HL-60/S4 (cell line): ENCODE data around the gene CDNF.
"Not testable (repeated sequence)": the region's sequence is repeated elsewhere in the genome, so short reads cannot be mapped to it uniquely, and the experiment has no call there.

Experiments used
- in situ Hi-C: fragments of 300-500 bp; cut with MboI; formaldehyde crosslinking; loops from 2 replicates; pipeline ENCODE4 v1.14.3; 2022; ENCODE audit warnings: low sequenced_read_pairs

CDNF gene

DNA sequence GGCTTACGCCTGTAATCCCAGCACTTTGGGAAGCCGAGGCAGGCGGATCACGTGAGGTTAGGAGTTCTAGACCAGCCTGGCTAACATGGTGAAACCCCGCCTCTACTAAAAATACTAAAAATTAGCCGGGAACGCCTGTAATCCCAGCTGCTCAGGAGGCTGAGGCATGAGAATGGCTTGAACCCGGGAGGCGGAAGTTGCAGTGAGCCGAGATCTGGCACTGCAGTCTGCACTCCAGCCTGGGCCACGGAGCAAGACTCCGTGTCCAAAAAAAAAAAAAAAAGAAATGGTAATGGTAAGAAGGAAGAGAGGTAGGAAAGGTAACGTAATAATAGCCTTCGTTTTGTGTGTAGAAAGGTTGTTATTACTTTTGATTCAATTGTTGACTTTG lies 1.5 kb upstream of the CDNF start:
- in situ Hi-C loops = no loop called here

- in situ Hi-C loops = no loop called here
Measured at GRCh38 chr10:14838582-14839304, 906 bp upstream of the CDNF start.

- in situ Hi-C loops = no loop called here
Measured at GRCh38 chr10:14837003-14837756, 657 bp downstream of the CDNF start.

- in situ Hi-C loops = no loop called here
Measured at GRCh38 chr10:14836208-14836607, 1.6 kb downstream of the CDNF start.

DNA sequence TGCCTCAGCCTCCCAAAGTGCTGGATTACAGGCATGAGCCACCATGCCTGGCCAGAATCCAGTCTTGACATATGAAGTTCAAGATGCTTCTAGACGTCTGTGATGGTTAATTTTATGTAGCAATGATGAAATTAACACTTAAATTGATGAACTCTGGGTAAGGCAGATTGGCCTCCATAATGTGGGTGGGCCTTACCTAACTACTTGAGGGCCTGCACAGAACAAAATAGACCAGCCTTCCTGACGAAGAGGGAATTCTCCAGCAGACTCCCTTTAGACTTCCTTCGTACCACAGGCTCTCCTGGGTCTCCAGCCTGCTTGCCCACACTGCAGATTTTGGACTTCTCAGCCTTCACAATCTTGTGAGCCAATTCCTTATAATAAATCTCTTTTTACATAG lies 4.7 kb downstream of the CDNF start:
- in situ Hi-C loops = no loop called here

GRCh38 chr10:14826076-14826829 lies 11.6 kb downstream of the CDNF start:
- in situ Hi-C loops = no loop called here

DNA sequence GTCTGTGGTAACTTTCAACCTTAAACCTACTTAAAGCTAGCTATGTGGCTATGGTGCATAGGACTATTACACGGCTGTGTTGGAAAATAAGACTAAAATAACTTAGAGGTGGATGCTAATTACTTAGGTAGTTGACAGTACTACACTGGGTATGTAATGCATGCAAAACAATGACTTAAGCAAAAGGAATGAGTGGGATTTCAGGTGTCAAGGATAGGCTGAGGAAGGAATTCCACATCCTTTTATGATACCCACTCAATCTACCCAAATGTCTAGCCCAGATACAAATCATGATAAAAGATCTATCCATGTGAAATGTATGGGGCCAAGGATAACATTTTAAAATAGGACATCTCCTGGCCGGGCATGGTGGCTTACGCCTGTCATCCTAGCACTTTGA lies 13.9 kb downstream of the CDNF start:
- in situ Hi-C loops = no loop called here

GRCh38 chr10:14822879-14823755 lies 14.7 kb downstream of the CDNF start:
- in situ Hi-C loops = no loop called here

DNA sequence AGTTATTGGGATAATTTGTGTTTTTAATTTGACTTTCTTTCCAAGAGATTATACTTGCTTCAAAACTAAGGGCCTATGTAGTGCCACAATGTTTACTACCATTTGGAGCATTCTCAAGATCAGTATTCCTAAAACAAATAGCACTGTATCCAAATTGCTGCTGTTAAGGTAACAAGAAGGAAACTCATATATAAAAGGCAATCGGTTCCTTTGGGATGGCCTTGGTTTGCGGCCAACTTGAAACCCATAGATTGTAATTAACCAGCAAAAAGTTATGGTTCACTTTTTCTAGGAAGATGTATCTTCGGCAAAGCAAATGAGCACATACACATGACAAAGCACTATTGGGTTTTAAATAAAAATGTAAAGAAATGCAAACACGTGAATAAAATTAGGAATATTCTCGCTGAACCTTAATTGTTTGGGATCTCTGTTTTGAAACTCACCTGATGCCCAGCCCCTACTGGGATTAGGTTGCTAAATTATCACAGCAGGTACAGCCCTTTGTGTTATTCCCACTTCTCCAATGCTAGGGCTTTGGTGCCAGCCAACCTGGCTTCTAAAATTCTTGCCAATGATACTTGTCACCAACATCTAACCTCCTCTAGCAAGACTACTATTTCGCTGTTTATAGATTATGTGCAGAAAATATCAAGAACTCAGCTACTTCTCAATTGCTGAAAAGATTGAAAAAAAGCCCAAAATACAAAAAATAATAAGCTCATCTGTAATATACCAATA lies 16.0 kb downstream of the CDNF start:
- in situ Hi-C loops = no loop called here

- in situ Hi-C loops = no loop called here
Measured at GRCh38 chr10:14820775-14821154, 17.1 kb downstream of the CDNF start.

DNA sequence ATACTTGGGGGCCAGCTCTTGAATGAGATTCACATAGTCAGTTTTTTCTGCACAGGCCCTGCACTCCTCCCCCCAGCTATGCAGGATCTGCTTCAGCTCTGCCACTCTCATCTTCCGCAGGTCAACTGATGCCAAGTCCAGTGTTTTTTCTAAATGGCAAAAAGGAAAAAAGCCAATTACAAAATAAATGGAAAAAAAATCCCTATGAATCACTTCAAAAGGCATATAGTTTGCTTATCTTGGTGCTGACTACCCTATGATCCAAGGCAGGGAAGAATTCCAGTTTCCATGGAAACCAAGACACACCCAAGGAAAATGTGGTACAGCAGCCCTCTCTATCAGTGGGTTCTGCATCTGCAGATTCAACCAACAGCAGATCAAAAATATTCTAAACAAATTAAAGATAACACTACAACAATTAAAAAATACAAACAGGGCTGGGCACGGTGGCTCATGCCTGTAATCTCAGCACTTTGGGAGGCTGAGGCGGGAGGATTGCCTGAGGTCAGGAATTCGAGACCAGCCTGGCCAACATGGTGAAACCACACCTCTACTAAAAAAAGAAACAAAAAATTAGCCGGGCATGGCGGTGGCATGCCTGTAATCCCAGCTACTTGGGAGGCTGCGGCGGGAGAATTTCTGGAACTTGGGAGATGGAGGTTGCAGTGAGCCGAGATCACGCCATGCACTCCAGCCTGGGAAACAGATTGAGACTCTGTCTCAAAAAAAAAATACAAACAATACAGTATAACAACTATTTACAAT lies 17.6 kb downstream of the CDNF start:
- in situ Hi-C loops = no loop called here

DNA sequence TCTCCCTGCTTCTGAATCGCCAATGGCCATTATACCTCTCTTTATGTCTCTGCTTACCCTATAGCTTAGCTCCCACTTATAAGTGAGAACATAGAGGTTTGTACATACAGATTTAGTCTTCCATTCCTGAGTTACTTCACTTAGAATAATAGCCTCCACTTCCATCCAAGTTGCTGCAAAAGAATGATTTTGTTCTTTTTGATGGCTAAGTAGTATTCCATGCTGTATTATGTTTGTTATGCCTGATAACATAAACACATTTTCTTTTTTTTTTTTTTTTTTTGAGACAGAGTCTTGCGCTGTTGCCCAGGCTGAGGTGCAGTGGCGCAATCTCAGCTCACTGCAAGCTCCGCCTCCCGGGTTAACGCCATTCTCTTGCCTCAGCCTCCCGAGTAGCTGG lies 21.1 kb downstream of the CDNF start:
- in situ Hi-C loops = not testable (repeated sequence)

GRCh38 chr10:14815681-14816080 lies 22.2 kb downstream of the CDNF start:
- in situ Hi-C loops = no loop called here

DNA sequence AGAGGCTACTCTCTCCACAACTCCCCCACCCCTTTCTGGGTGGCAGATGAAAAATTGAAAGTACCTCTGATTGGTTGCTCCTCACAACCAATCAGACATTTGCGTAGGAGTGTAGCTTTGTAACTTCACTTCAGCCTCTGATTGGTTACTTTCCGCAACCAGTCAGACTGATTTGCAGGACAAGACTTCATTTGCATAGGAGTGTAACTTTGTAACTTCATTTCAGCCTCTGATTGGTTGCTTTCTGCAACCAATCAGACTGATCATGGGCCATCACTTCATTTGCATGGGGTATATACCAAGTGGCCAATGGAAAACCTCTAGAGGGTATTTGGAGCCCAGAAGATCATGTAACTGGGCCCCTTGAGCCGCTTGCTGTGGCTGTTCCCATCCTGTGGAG lies 25.6 kb downstream of the CDNF start:
- in situ Hi-C loops = no loop called here

DNA sequence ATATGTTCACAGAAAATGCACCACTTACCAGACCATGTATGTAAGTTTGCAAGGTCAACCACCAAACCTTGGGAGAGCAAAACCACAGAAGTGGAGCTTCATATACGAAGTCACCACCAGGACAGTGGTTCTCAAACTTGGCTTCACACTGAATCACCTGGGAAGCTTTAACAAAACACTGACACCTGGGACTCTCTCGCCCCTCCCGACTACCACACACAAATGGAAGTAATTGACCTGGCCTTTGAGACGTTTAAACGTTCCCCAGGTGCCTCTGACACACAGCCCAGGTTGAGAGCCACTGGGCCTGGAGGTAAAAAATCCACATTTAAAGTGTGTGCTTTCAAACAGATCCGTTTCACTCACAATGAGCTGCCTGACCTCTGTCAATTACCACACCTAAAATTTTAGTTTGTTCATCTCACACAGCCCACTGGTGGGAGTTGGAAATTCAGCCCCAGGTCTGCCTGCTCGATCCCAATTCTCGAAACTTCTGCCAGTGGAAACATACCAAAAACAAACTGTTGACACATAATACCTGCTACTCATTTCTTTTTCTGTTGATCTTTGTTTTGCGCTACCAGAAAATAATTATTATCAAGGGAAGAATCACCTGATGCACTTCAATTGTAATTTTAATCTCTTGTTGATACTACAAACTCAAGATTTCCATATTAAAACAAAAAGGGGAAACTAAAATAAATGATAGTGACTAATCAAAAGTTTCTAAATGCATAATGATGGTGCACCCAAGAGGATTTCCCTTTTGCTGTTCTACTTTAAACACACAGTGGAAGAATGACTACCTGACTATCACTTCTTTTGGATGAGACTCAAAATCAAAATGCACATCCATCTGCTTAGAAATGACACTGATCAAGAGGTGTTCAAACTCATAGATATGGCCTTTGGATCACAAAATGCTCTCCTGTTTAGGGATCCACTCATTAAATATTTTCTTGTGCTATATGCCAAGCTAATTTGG lies 26.6 kb downstream of the CDNF start:
- in situ Hi-C loops = no loop called here

- in situ Hi-C loops = no loop called here
Measured at GRCh38 chr10:14806318-14806717, 31.5 kb downstream of the CDNF start.

- in situ Hi-C loops = no loop called here
Measured at GRCh38 chr10:14803827-14804226, 34.0 kb downstream of the CDNF start.

- in situ Hi-C loops = no loop called here
Measured at GRCh38 chr10:14801723-14802122, 36.1 kb downstream of the CDNF start.
